ENCODE measurements around the gene PHLPP1.

DNA sequence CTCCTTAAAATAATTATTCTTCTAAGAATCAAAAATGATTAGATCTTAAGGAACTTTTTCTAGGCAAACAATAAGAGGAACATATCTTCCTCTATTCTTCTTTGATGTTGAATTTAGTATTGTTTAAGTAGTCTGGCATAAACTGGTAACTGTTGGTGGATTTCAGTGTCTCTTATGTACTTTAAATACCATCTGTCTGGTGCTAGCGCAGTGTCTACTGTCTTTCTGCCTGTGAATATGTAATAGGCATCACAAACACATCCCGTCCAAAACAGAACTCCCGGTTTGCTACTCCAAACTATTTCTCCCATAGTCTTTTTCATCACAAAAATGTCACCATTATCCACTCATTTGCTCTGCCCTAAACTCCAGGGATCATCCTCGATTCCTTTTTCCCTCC lies 281.7 kb downstream of the PHLPP1 start:
- TF ChIP-seq CTCF (conservative IDR thresholded peaks at IDR 0.05 in 1 of 2, IDR thresholded peaks at IDR 0.05 in 1 of 2; ENCODE audit: low read depth in 1 of 2, low read length in 2 of 2) (no peak), EZH2 (IDR thresholded peaks at IDR 0.05; ENCODE audit: low read length, missing control alignments) (no peak)
